Kidney (tissue), 14 donors: ENCODE results near the gene ARHGAP44. TPM values are rescaled to one million over a fixed set of nuclear protein-coding genes. Genes with fewer than 3 reads are reported as not detected.
A peak's percentile ranks its signal among the peaks of the same experiment; 100 is the strongest.

Experiments
- DNase-seq, 5 donors: peaks; one replicate each; pipeline ENCODE4 v3.0.0-alpha.2; 2013 to 2020
- FAIRE-seq: peaks from 2 replicates; lab custom pipeline; 2012; peaks lifted over from hg19 to GRCh38; lab: Jason Lieb, UNC
- H3K27ac ChIP-seq, 2 donors: one replicate each; pipeline ENCODE4 v1.7.0; 2013; ENCODE audit warnings: low read depth in 2 of 2, low read length in 2 of 2, inconsistent platforms in 1 of 2
- H3K27me3 ChIP-seq: one replicate; pipeline ENCODE4 v1.7.1; 2013; ENCODE audit warnings: low read length, inconsistent platforms; ENCODE audit not compliant: control insufficient read depth, insufficient read depth
- H3K36me3 ChIP-seq, 3 donors: one replicate each; pipeline versions ENCODE4 v1.7.0 to v1.7.1; 2013; ENCODE audit warnings: low read length in 3 of 3, control low read depth in 1 of 3, inconsistent platforms in 1 of 3; ENCODE audit not compliant: insufficient read depth in 3 of 3, control insufficient read depth in 2 of 3
- H3K4me1 ChIP-seq, 3 donors: one replicate each; pipeline versions ENCODE4 v1.7.0 to v1.7.1; 2013; ENCODE audit warnings: low read length in 3 of 3, inconsistent platforms in 1 of 3, low read depth in 1 of 3; ENCODE audit not compliant: control insufficient read depth in 2 of 3, insufficient read depth in 2 of 3
- H3K4me3 ChIP-seq, 3 donors: one replicate each; pipeline versions ENCODE4 v1.7.0 to v1.8.1; 2013; ENCODE audit warnings: low read length in 3 of 3, control low read depth in 1 of 3, inconsistent platforms in 1 of 3
- H3K9ac ChIP-seq, 3 donors: one replicate each; pipeline versions ENCODE4 v1.7.0 to v1.7.1; 2013; ENCODE audit warnings: low read length in 3 of 3, control low read depth in 1 of 3, inconsistent platforms in 1 of 3
- H3K9me3 ChIP-seq, 3 donors: one replicate each; pipeline versions ENCODE4 v1.7.0 to v1.7.1; 2013; ENCODE audit warnings: low read length in 3 of 3, control low read depth in 1 of 3, inconsistent platforms in 1 of 3; ENCODE audit not compliant: control insufficient read depth in 2 of 3, insufficient read depth in 1 of 3
- CTCF ChIP-seq: IDR thresholded peaks from 3 replicates; pipeline ENCODE4 v1.5.1; 2012; ENCODE audit warnings: mild to moderate bottlenecking, moderate library complexity, borderline replicate concordance; ENCODE audit not compliant: insufficient read depth; ENCODE audit errors: extremely low read depth
- intact Hi-C: fragments of 100-400 bp; cut with DNase I; formaldehyde crosslinking; loops from one replicate; pipeline ENCODE4 v1.11.1; 2022
- polyA plus RNA-seq: library from polyadenylated mRNA; stranded (reverse); fragments of 350-450 nt; fragmentation: Illumina TruSeq; extraction: RNeasy Lipid Tissue Mini Kit (QIAGEN cat#74804); gene quantifications from one replicate; pipeline ENCODE4 v1.2.3, GENCODE V29; 2014; ENCODE audit warnings: low read depth, low replicate concordance; ENCODE audit not compliant: insufficient read depth
- total RNA-seq: library from RNA; stranded (reverse); fragmentation: NEBNext Ultra II Directional; extraction: Animal tissue kit (Norgen Biotek cat#: 25700); gene quantifications from one replicate; pipeline ENCODE4 v1.2.1, GENCODE V29; 2021
- donor health status: control.
- donor health status: control.
- donor health status: control.
- donor health status: control.
- donor health status: control.
- donor health status: DM: yes; HTN: yes; CAD: no.
- donor health status: Normal renal cell carcinoma (clear cell type).

ARHGAP44 gene
- total and polyA plus RNA-seq, 2 donors from 2014 or later = 3.7 to 8.4 TPM

DNA sequence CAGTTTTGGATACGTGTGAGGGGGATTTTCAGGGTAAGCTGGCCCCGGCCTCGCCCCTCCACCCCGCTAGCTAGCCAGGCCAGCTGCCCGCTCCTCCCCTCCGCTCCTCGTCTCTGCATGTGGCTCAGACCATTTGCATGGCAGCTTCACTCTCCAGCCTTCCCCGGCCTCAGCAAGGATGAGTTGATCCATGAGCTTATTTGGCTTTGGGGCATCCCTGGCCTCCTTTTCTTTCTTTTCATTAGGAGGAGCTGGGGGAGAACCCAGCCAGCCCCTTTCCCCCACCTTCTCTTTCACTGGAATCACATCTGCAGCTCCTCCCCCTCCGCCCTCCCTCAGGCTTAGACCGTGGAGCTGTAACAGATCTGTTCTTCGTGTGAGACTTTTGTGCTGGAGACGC is 197.8 kb downstream of the ARHGAP44 start:
- FAIRE-seq (no peak), DNase-seq (peak in 2 of 5 donors; percentile 29 to 41)
- Histone ChIP-seq H3K9me3 (no peaks in the 10 kb centered on the region), H3K27ac (no peak overlapping the region), H3K4me1 (peaks cover 0 to 19% (median 4%) of the 10 kb centered on the region in 3 donors), H3K36me3 (peaks cover 0 to 11% (median 3%) of the 10 kb centered on the region in 3 donors), H3K9ac (no peak overlapping the region), H3K27me3 (no peaks in the 10 kb centered on the region), H3K4me3 (no peak overlapping the region)
- intact Hi-C loops = no loop called here
- no peak for TF ChIP-seq CTCF

DNA sequence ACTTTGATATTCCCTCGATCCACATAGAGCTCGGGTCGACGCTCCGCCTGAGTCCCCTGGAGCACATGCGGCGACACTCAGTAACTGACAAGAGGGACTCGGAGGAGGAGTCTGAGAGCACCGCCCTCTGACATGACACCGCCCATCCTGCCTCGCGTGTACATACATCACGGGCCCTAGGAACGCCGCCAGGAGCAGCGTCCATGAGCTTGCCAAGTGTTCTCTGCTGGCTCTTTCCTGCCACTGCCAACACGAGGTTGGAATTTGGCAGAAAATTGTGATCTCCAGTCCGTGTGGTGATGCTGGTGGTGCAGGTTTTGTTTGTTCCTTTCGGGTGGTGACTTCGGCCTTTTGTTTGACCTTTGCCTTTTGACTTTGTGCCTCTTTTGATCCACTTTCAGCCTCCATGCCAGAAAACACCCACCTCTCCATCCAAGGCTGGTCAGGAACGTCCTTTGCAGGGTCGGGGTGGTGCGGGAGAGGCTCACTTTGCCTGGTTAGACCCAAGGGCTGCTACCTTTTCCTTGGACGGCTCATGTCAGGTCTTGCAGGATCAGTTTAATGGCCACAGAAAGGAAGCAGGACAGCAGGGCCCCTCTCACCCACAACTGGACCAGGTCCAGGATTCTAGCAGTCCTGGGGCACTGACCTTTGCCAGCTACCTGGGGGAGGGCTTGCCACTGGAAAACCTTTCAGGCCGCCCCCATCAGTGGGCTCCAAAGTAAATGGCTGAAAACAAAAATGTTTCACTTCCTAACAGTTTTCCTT is 200.9 kb downstream of the ARHGAP44 start:
- FAIRE-seq = no peak
- Histone ChIP-seq H3K4me3 (no peak overlapping the region), H3K9me3 (no peaks in the 10 kb centered on the region), H3K36me3 (peaks cover 2 to 38% (median 26%) of the 10 kb centered on the region in 3 donors), H3K27ac (no peak overlapping the region), H3K27me3 (no peaks in the 10 kb centered on the region), H3K9ac (no peak overlapping the region), H3K4me1 (peaks cover 0 to 17% (median 0%) of the 10 kb centered on the region in 3 donors)
- DNase-seq = peak in 1 of 5 donors; percentile 33
- intact Hi-C loops = no loop called here
- TF ChIP-seq CTCF = no peak

GRCh38 chr17:12990926-12991325 is 201.6 kb downstream of the ARHGAP44 start:
- intact Hi-C loops = no loop called here
- no peak overlapping the region for H3K4me3 ChIP-seq
- DNase-seq (peak in 1 of 5 donors; percentile 35), FAIRE-seq (no peak)
- no peaks in the 10 kb centered on the region for H3K9me3 ChIP-seq
- H3K36me3 ChIP-seq = peaks cover 2 to 45% (median 33%) of the 10 kb centered on the region in 3 donors
- no peak overlapping the region for H3K9ac ChIP-seq
- no peak for TF ChIP-seq CTCF
- H3K27ac ChIP-seq = no peak overlapping the region
- peaks cover 0 to 11% (median 0%) of the 10 kb centered on the region in 3 donors for H3K4me1 ChIP-seq
- no peaks in the 10 kb centered on the region for H3K27me3 ChIP-seq
